Vagina (tissue), 2 donors: ENCODE data around the gene CXCL12. TPM values are rescaled to one million over a fixed set of nuclear protein-coding genes. Genes with fewer than 3 reads are reported as not detected.

ENCODE experiments used
- DNase-seq, 2 donors: peaks; one replicate each; pipeline ENCODE4 v3.0.0-alpha.2; 2017; ENCODE audit errors: extremely low spot score in 2 of 2
- H3K27ac ChIP-seq: fragments of 200-600 bp; sonication (generic); one replicate; pipeline ENCODE4 v1.5.1; 2019
- H3K27me3 ChIP-seq: fragments of 200-600 bp; sonication (generic); one replicate; pipeline ENCODE4 v1.5.1; 2019
- H3K36me3 ChIP-seq, 2 donors: fragments of 200-600 bp; sonication (generic); one replicate each; pipeline ENCODE4 v1.5.1; 2017 to 2019
- H3K4me1 ChIP-seq: fragments of 200-600 bp; sonication (generic); one replicate; pipeline ENCODE4 v1.5.1; 2019
- H3K4me3 ChIP-seq, 2 donors: fragments of 200-600 bp; sonication (generic); 1 replicate in 1 of 2; 2 replicates in 1 of 2; pipeline ENCODE4 v1.5.1; 2016 to 2019
- H3K9me3 ChIP-seq: fragments of 200-600 bp; sonication (generic); one replicate; pipeline ENCODE4 v1.5.1; 2019
- CTCF ChIP-seq, 3 experiments: fragments of 450-650 bp in 2 of 3; fragments of 200-600 bp in 1 of 3; sonication (generic) in 1 of 3; IDR thresholded peaks; one replicate each; pipeline ENCODE4 v1.5.1; 2017 to 2019; ENCODE audit warnings: antibody characterized with exemption in 3 of 3, mild to moderate bottlenecking in 2 of 3, moderate library complexity in 2 of 3
- POLR2A ChIP-seq, 2 donors: fragments of 450-650 bp; IDR thresholded peaks; one replicate each; pipeline ENCODE4 v1.6.1; 2017; ENCODE audit warnings: antibody characterized with exemption in 2 of 2, mild to moderate bottlenecking in 2 of 2, moderate library complexity in 2 of 2
- POLR2AphosphoS5 ChIP-seq, 2 donors: sonication (generic); formaldehyde crosslinking; IDR thresholded peaks; one replicate each; pipeline ENCODE4 v1.9.0; 2017; ENCODE audit warnings: antibody characterized with exemption in 2 of 2, mild to moderate bottlenecking in 2 of 2, low read depth in 1 of 2; ENCODE audit not compliant: insufficient read depth in 1 of 2
- intact Hi-C: fragments of 100-400 bp; cut with DNase I; formaldehyde crosslinking; loops from one replicate; pipeline ENCODE4 v1.15.1; 2023
- total RNA-seq: library from RNA; depleted of rRNA; stranded (reverse); fragments of >200 nt; gene quantifications from one replicate; pipeline ENCODE4 v1.2.3, GENCODE V29; 2016

CXCL12 gene
- total RNA-seq, 1 donor from 2014 or later, result 112 TPM

GRCh38 chr10:44419790-44420549 is 35.1 kb upstream of the CXCL12 start:
- peaks cover 18% of the 10 kb centered on the region for H3K4me1 ChIP-seq
- no peaks in the 10 kb centered on the region for H3K9me3 ChIP-seq
- H3K27me3 ChIP-seq, result no peaks in the 10 kb centered on the region
- DNase-seq, result peak in 1 of 2 donors; percentile 90
- no peaks in the 10 kb centered on the region for H3K36me3 ChIP-seq
- H3K27ac ChIP-seq, result no peak overlapping the region
- no peak overlapping the region for H3K4me3 ChIP-seq
- intact Hi-C loops, result no loop called here
- TF ChIP-seq POLR2A (IDR thresholded peaks at IDR 0.05), result no peak
- no peak for TF ChIP-seq POLR2AphosphoS5 (IDR thresholded peaks at IDR 0.05; ENCODE audit: insufficient read depth in 1 of 2, low read depth in 1 of 2)
- TF ChIP-seq CTCF (IDR thresholded peaks at IDR 0.05), result no peak

GRCh38 chr10:44418637-44419036 is 33.7 kb upstream of the CXCL12 start:
- no peak overlapping the region for H3K4me3 ChIP-seq
- TF ChIP-seq CTCF (IDR thresholded peaks at IDR 0.05) (no peak), POLR2A (IDR thresholded peaks at IDR 0.05) (no peak), POLR2AphosphoS5 (IDR thresholded peaks at IDR 0.05; ENCODE audit: insufficient read depth in 1 of 2, low read depth in 1 of 2) (no peak)
- H3K27ac ChIP-seq, result no peak overlapping the region
- intact Hi-C loops, result no loop called here
- DNase-seq, result no peak
- H3K27me3 ChIP-seq, result no peaks in the 10 kb centered on the region
- H3K36me3 ChIP-seq, result no peaks in the 10 kb centered on the region
- peaks cover 18% of the 10 kb centered on the region for H3K4me1 ChIP-seq
- H3K9me3 ChIP-seq, result no peaks in the 10 kb centered on the region

GRCh38 chr10:44417761-44418160 is 32.9 kb upstream of the CXCL12 start:
- TF ChIP-seq POLR2AphosphoS5 (IDR thresholded peaks at IDR 0.05; ENCODE audit: insufficient read depth in 1 of 2, low read depth in 1 of 2) (no peak), POLR2A (IDR thresholded peaks at IDR 0.05) (no peak), CTCF (IDR thresholded peaks at IDR 0.05) (no peak)
- Histone ChIP-seq H3K4me1 (peaks cover 18% of the 10 kb centered on the region), H3K27ac (no peak overlapping the region), H3K36me3 (no peaks in the 10 kb centered on the region), H3K4me3 (no peak overlapping the region), H3K9me3 (no peaks in the 10 kb centered on the region), H3K27me3 (no peaks in the 10 kb centered on the region)
- intact Hi-C loops, result no loop called here
- peak in 1 of 2 donors; percentile 85 for DNase-seq

GRCh38 chr10:44416936-44417335 is 32.0 kb upstream of the CXCL12 start:
- intact Hi-C loops, result no loop called here
- Histone ChIP-seq H3K4me1 (peaks cover 18% of the 10 kb centered on the region), H3K27ac (peak overlapping the region; percentile 64), H3K9me3 (no peaks in the 10 kb centered on the region), H3K4me3 (no peak overlapping the region), H3K36me3 (no peaks in the 10 kb centered on the region), H3K27me3 (no peaks in the 10 kb centered on the region)
- TF ChIP-seq POLR2AphosphoS5 (IDR thresholded peaks at IDR 0.05; ENCODE audit: insufficient read depth in 1 of 2, low read depth in 1 of 2), result no peak
- DNase-seq, result no peak

GRCh38 chr10:44416021-44416771 is 31.3 kb upstream of the CXCL12 start:
- Histone ChIP-seq H3K4me3 (no peak overlapping the region), H3K9me3 (no peaks in the 10 kb centered on the region), H3K27ac (peak overlapping the region; percentile 64), H3K27me3 (no peaks in the 10 kb centered on the region), H3K4me1 (peaks cover 18% of the 10 kb centered on the region), H3K36me3 (no peaks in the 10 kb centered on the region)
- intact Hi-C loops, result no loop called here
- no peak for TF ChIP-seq CTCF (IDR thresholded peaks at IDR 0.05)
- no peak for TF ChIP-seq POLR2A (IDR thresholded peaks at IDR 0.05)
- TF ChIP-seq POLR2AphosphoS5 (IDR thresholded peaks at IDR 0.05; ENCODE audit: insufficient read depth in 1 of 2, low read depth in 1 of 2), result no peak
- peak in 1 of 2 donors; percentile 43 for DNase-seq
